ENCODE data around the gene KRT24. TPM values are rescaled to one million over a fixed set of nuclear protein-coding genes. Genes with fewer than 3 reads are reported as not detected.

Gene KRT24
- total RNA-seq, 1 experiment from 2014 or later: not detected

- ChIA-PET CTCF (no interaction called here), POLR2A (no interaction called here)
- H3K4me1 ChIP-seq (ENCODE audit: control insufficient read depth, insufficient read depth, low read length): peaks cover 7% of the 10 kb centered on the region
- no peaks in the 10 kb centered on the region; the same call in 1 of the 2 replicates for H3K36me3 ChIP-seq (ENCODE audit: control insufficient read depth, insufficient read depth, low read length)
- no peaks in the 10 kb centered on the region for H3K27me3 ChIP-seq (ENCODE audit: control insufficient read depth, insufficient read depth, low read length)
- H3K9me3 ChIP-seq (ENCODE audit: control insufficient read depth, insufficient read depth, low read depth, low read length): no peaks in the 10 kb centered on the region
- TF ChIP-seq SIN3A (IDR thresholded peaks at IDR 0.05; ENCODE audit: borderline replicate concordance, insufficient read depth, low read depth, low read length) (no peak), TCF7L2 (IDR thresholded peaks at IDR 0.05; ENCODE audit: low read depth, low read length) (no peak), CTCF (IDR thresholded peaks at IDR 0.05) (no peak), POLR2AphosphoS5 (IDR thresholded peaks at IDR 0.05; ENCODE audit: low read depth, low read length) (no peak), REST (IDR thresholded peaks at IDR 0.05; ENCODE audit: insufficient read depth in 1 of 2, low read depth in 2 of 2, low read length in 1 of 2) (no peak)
- in situ Hi-C loops (cut with HindIII; ENCODE audit: low pct_unique_long_range_greater_than_20kb, low sequenced_read_pairs): no loop called here
- intact Hi-C loops (cut with micrococcal nuclease; ENCODE audit: unreplicated experiment): no loop called here
- ATAC-seq (no peak), DNase-seq (ENCODE audit: low read depth, low spot score) (no peak)
- H3K4me3 ChIP-seq (ENCODE audit: low read depth in 2 of 2, low read length in 2 of 2): no peak overlapping the region
- H3K27ac ChIP-seq (ENCODE audit: low read length): no peak overlapping the region
- BruUV-seq (replicated peaks): no TSS peak
Observed at GRCh38 chr17:40651939-40652338, 51.6 kb downstream of the KRT24 start.

GRCh38 chr17:40648384-40648968 is 55.1 kb downstream of the KRT24 start:
- H3K9me3 ChIP-seq (ENCODE audit: control insufficient read depth, insufficient read depth, low read depth, low read length): no peaks in the 10 kb centered on the region
- in situ Hi-C loops (cut with HindIII; ENCODE audit: low pct_unique_long_range_greater_than_20kb, low sequenced_read_pairs): no loop called here
- no peaks in the 10 kb centered on the region for H3K27me3 ChIP-seq (ENCODE audit: control insufficient read depth, insufficient read depth, low read length)
- H3K27ac ChIP-seq (ENCODE audit: low read length): peak overlapping the region; percentile 97
- CTCF ChIA-PET: no interaction called here
- no TSS peak for BruUV-seq (replicated peaks)
- ATAC-seq (peak; percentile 73), DNase-seq (ENCODE audit: low read depth, low spot score) (no peak)
- peaks cover 22% of the 10 kb centered on the region for H3K36me3 ChIP-seq (ENCODE audit: control insufficient read depth, insufficient read depth, low read length)
- TF ChIP-seq POLR2AphosphoS5 (IDR thresholded peaks at IDR 0.05; ENCODE audit: low read depth, low read length) (no peak), REST (IDR thresholded peaks at IDR 0.05; ENCODE audit: insufficient read depth in 1 of 2, low read depth in 2 of 2, low read length in 1 of 2) (no peak), CTCF (IDR thresholded peaks at IDR 0.05) (no peak), TCF7L2 (IDR thresholded peaks at IDR 0.05; ENCODE audit: low read depth, low read length) (no peak), SIN3A (IDR thresholded peaks at IDR 0.05; ENCODE audit: borderline replicate concordance, insufficient read depth, low read depth, low read length) (no peak)
- H3K4me3 ChIP-seq (ENCODE audit: low read depth in 2 of 2, low read length in 2 of 2): peak overlapping the region; percentile 68 to 98
- intact Hi-C loops (cut with micrococcal nuclease; ENCODE audit: unreplicated experiment): no loop called here
- peaks cover 18% of the 10 kb centered on the region for H3K4me1 ChIP-seq (ENCODE audit: control insufficient read depth, insufficient read depth, low read length)
- POLR2A ChIA-PET: no interaction called here

Data from Panc1 (cell line).